Activated B cell treated with CpG ODN at 0.5 μM for 24 hours (primary cell): ENCODE data around the gene GABPB1. TPM values are rescaled to one million over a fixed set of nuclear protein-coding genes. Genes with fewer than 3 reads are reported as not detected.
A peak's percentile ranks its signal among the peaks of the same experiment; 100 is the strongest.
"Not testable (repeated sequence)": the region's sequence is repeated elsewhere in the genome, so short reads cannot be mapped to it uniquely, and the experiment has no call there.

Source experiments
- ATAC-seq: fragments of 200-7000 bp; cut with Tn5 transposase; one replicate; pipeline ENCODE4 v1.10.0; 2021; ENCODE audit warnings: low read depth, mild to moderate bottlenecking, moderate library complexity
- CTCF ChIA-PET: fragments of 350-600 bp; sonication (Branson Sonifier 250); formaldehyde crosslinking; loops from one replicate; lab custom pipeline; 2021; ENCODE audit warnings: antibody characterized with exemption; lab: Charles Lee
- POLR2A ChIA-PET: fragments of 350-600 bp; sonication (Branson Sonifier 250); formaldehyde crosslinking; loops from one replicate; lab custom pipeline; 2021; ENCODE audit warnings: antibody characterized with exemption; lab: Charles Lee
- DNase-seq: peaks from one replicate; pipeline ENCODE4 v3.0.0; 2022
- H3K27ac Mint-ChIP-seq: one replicate; pipeline ENCODE4 v1.8.0; 2020; ENCODE audit warnings: mixed read lengths
- H3K27me3 Mint-ChIP-seq: one replicate; pipeline ENCODE4 v1.8.0; 2021; ENCODE audit warnings: mixed read lengths
- H3K36me3 Mint-ChIP-seq: one replicate; pipeline ENCODE4 v1.8.0; 2021; ENCODE audit warnings: low read depth, mixed read lengths
- H3K4me1 Mint-ChIP-seq: one replicate; pipeline ENCODE4 v1.8.0; 2021; ENCODE audit warnings: mixed read lengths
- H3K4me3 Mint-ChIP-seq: one replicate; pipeline ENCODE4 v1.8.0; 2020; ENCODE audit warnings: mild to moderate bottlenecking, mixed read lengths
- H3K9me3 Mint-ChIP-seq: one replicate; pipeline ENCODE4 v1.8.0; 2020; ENCODE audit warnings: mixed read lengths
- intact Hi-C: fragments of 100-400 bp; cut with micrococcal nuclease; formaldehyde crosslinking; loops from one replicate; pipeline ENCODE4 v1.15.1; 2024
- total RNA-seq: library from RNA; stranded (reverse); gene quantifications from 2 replicates; pipeline ENCODE4 v1.2.3, GENCODE V29; 2022
- TF ChIP-seq, protein P1 (sequence below): fragments of 200-600 bp; IDR thresholded peaks from one replicate; pipeline ENCODE4 v1.8.0; 2022; ENCODE audit warnings: antibody characterized with exemption, mild to moderate bottlenecking

The GABPB1 gene
- total RNA-seq, 1 donor from 2014 or later, result 32.7 TPM

DNA sequence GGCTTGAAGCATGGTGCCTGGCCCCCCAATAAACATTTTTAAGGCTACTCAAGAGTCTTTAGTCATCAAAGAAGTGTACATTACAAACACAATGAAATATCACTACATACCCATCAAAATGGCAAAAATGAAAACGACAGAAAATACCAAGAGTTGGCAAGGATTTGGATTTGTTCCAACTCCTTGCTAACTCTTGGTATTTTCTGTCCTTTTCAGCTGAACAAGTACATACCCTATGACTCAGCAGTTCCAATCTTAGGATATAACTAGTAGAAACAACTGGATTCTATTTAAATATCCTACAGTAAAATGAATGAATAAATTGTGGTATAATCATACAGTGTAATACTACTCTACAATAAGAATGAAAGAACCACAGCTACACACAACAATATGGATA is 25.1 kb upstream of the GABPB1 start:
- POLR2A ChIA-PET, result interaction anchor here (0.7 to 6.7 kb wide), 3 partner anchors 25 to 280 kb away, joined by 4 to 79 read pairs (median 5); partner anchors contain the start of gene GABPB1
- Mint-ChIP-seq H3K27me3 (no peaks in the 10 kb centered on the region), H3K27ac (no peak overlapping the region), H3K36me3 (no peaks in the 10 kb centered on the region), H3K4me3 (no peak overlapping the region), H3K4me1 (peaks cover 17% of the 10 kb centered on the region), H3K9me3 (no peaks in the 10 kb centered on the region)
- intact Hi-C loops, result no loop called here
- CTCF ChIA-PET, result no interaction called here
- DNase-seq (no peak), ATAC-seq (no peak)
- TF ChIP-seq, protein P1, sequence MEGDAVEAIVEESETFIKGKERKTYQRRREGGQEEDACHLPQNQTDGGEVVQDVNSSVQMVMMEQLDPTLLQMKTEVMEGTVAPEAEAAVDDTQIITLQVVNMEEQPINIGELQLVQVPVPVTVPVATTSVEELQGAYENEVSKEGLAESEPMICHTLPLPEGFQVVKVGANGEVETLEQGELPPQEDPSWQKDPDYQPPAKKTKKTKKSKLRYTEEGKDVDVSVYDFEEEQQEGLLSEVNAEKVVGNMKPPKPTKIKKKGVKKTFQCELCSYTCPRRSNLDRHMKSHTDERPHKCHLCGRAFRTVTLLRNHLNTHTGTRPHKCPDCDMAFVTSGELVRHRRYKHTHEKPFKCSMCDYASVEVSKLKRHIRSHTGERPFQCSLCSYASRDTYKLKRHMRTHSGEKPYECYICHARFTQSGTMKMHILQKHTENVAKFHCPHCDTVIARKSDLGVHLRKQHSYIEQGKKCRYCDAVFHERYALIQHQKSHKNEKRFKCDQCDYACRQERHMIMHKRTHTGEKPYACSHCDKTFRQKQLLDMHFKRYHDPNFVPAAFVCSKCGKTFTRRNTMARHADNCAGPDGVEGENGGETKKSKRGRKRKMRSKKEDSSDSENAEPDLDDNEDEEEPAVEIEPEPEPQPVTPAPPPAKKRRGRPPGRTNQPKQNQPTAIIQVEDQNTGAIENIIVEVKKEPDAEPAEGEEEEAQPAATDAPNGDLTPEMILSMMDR, result no peak

DNA sequence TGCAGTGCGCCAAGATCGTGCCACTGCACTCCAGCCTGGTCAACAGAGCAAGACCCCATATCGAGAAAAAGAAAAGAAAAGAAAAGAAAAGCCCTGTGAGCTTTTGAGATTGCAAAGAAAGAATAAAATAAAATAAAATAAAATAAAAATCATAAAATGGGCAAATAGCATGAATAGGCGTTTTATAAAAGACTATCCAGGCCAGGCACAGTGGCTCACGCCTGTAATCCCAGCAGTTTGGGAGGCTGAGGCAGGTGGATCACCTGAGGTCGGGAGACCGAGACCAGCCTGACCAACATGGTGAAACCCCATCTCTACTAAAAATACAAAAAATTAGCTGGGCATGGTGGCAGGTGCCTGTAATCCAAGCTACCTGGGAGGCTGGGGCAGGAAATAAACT is 24.4 kb upstream of the GABPB1 start:
- H3K36me3 Mint-ChIP-seq, intact Hi-C loops, H3K27me3 Mint-ChIP-seq, H3K9me3 Mint-ChIP-seq, DNase-seq, H3K27ac Mint-ChIP-seq, ATAC-seq, H3K4me3 Mint-ChIP-seq: not testable (repeated sequence)
- CTCF ChIA-PET, result interaction anchor here (1.5 kb wide), 1 partner anchor 15 kb away, joined by 4 read pairs; no protein-coding TSS in a partner anchor
- peaks cover 17% of the 10 kb centered on the region for H3K4me1 Mint-ChIP-seq
- POLR2A ChIA-PET, result interaction anchor here (0.7 to 6.7 kb wide), 3 partner anchors 24 to 281 kb away, joined by 4 to 79 read pairs (median 5); partner anchors contain the start of gene GABPB1

DNA sequence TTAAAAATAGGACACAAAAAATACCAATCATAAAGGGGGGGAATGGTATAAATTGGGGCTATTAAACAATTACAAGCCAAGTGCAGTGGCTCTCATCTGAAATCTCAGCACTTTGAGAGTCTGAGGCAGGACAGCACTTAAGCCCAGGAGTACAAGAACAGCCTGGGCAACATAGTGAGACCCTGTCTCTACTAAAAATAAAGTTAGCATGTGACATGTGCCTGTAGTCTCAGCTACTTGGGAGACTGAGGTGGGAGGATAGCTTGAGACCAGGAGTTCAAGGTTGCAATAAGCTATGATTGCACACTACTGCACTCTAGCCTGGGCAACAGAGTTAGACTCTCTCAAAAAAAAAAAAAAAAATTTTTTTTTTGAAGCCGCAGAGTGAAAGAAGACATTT is 23.8 kb upstream of the GABPB1 start:
- DNase-seq, result no peak
- ChIA-PET POLR2A (interaction anchor here (0.7 to 6.7 kb wide), 4 partner anchors 12 to 194 kb away, joined by 3 to 79 read pairs (median 3); partner anchors contain the start of gene GABPB1), CTCF (interaction anchor here (1.5 kb wide), 1 partner anchor 16 kb away, joined by 4 read pairs; no protein-coding TSS in a partner anchor)
- TF ChIP-seq, protein P1, result no peak
- H3K4me3 Mint-ChIP-seq, result no peak overlapping the region
- H3K4me1 Mint-ChIP-seq, result peaks cover 17% of the 10 kb centered on the region
- intact Hi-C loops, result loop anchor here (1.0 kb wide), 4 partner anchors 12 to 46 kb away; partner anchors contain the start of genes GABPB1 and USP8
- H3K9me3 Mint-ChIP-seq, result no peaks in the 10 kb centered on the region
- H3K27ac Mint-ChIP-seq, result peak overlapping the region; percentile 77
- no peaks in the 10 kb centered on the region for H3K36me3 Mint-ChIP-seq
- no peaks in the 10 kb centered on the region for H3K27me3 Mint-ChIP-seq
- ATAC-seq, result no peak

DNA sequence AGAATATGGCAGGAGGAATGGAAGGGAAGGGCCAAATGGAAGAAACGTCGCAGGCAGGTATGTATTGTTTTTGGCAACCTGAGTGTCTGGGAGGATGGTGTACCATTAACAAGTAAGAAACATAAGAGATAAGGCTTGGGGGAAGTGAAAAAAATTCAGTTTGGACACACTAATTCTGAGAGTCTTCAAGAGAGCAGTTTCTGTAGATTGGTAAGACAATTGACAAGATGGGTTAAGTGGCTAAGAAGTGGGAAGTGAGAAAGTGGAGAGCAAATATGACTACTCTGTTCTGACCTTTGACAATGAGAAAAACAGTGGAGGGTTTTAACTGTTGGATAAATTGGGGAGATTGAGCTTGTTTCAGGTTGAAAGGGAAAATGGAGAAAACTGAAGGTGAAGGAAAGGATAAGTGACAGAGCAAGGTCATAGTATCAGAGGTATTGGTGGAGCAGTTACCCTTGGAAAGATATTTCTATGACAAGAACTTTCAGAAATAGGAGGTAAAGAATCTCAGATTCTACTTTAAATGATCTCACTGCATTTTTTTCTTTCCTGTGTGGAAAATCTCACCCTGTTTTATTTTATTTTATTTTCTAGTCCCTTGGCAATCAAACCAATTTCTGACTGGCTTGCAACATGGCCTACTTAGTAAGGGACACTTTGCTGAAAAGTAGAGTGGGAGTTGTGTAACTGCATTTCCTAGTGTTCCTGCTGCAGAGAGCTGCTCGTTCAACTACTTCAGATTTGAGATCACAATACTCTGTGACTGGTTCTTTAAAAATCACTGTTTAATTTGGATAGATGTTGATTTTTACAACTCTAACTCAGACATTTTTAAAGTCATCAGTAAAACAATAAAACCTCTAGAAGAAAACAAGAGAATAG is 23.1 kb upstream of the GABPB1 start:
- Mint-ChIP-seq H3K4me1 (peaks cover 17% of the 10 kb centered on the region), H3K27me3 (no peaks in the 10 kb centered on the region), H3K36me3 (no peaks in the 10 kb centered on the region), H3K27ac (peak overlapping the region; percentile 77), H3K9me3 (no peaks in the 10 kb centered on the region), H3K4me3 (peak overlapping the region; percentile 28)
- ATAC-seq (peak; percentile 87), DNase-seq (no peak)
- ChIA-PET CTCF (interaction anchor here (1.5 kb wide), 1 partner anchor 17 kb away, joined by 4 read pairs; no protein-coding TSS in a partner anchor), POLR2A (interaction anchor here (0.7 to 6.7 kb wide), 5 partner anchors 13 to 194 kb away, joined by 3 to 79 read pairs (median 3); partner anchors contain the start of genes GABPB1 and USP8)
- TF ChIP-seq, protein P1, result no peak
- intact Hi-C loops, result loop anchor here (1.0 kb wide), 4 partner anchors 12 to 46 kb away; partner anchors contain the start of genes GABPB1 and USP8

DNA sequence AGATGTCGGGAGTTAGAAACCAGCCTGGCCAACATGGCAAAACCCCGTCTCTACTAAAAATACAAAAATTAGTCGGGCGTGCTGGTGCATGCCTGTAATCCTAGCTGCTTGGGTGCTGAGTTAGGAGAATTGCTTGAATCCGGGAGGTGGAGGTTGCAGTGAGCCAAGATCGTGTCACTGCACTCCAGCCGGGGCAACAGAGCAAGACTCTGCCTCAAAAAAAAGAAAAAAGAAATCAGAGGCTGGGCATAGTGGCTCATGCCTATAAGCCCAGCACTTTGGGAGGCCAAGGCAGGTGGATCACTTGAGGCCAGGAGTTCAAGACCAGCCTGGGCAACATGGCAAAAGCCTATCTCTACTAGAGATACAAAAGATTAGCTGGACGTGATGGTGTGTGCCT is 14.6 kb upstream of the GABPB1 start:
- peaks cover 17% of the 10 kb centered on the region for H3K4me1 Mint-ChIP-seq
- H3K9me3 Mint-ChIP-seq, H3K27ac Mint-ChIP-seq, H3K27me3 Mint-ChIP-seq, ATAC-seq, CTCF ChIA-PET, H3K36me3 Mint-ChIP-seq, DNase-seq, H3K4me3 Mint-ChIP-seq, intact Hi-C loops, POLR2A ChIA-PET: not testable (repeated sequence)
